Astrocyte (in vitro differentiated cells and primary cell): ENCODE measurements around the gene FGF2. TPM values are rescaled to one million over a fixed set of nuclear protein-coding genes. Genes with fewer than 3 reads are reported as not detected.
"Not testable (repeated sequence)": the region's sequence is repeated elsewhere in the genome, so short reads cannot be mapped to it uniquely, and the experiment has no call there.

Experiments used
- DNase-seq: peaks from one replicate; pipeline ENCODE4 v3.0.0-alpha.2; 2010; ENCODE audit warnings: low read depth
- FAIRE-seq: peaks from 2 replicates; lab custom pipeline; 2011; peaks lifted over from hg19 to GRCh38; lab: Jason Lieb, UNC
- H2AFZ ChIP-seq: 2 replicates; pipeline ENCODE4 v1.6.0; 2012; ENCODE audit warnings: low read depth, low read length, inconsistent platforms
- H3K27ac ChIP-seq: 2 replicates; pipeline ENCODE4 v1.5.1; 2011; ENCODE audit warnings: low read depth, low read length, inconsistent platforms
- H3K27me3 ChIP-seq: 2 replicates; pipeline ENCODE4 v1.6.0; 2011; ENCODE audit warnings: low read length, inconsistent platforms; ENCODE audit not compliant: insufficient read depth
- H3K36me3 ChIP-seq: 2 replicates; pipeline ENCODE4 v1.5.1; 2011; ENCODE audit warnings: low read length, inconsistent platforms; ENCODE audit not compliant: insufficient read depth
- H3K4me1 ChIP-seq: 2 replicates; pipeline ENCODE4 v1.5.1; 2011; ENCODE audit warnings: low read length, inconsistent platforms; ENCODE audit not compliant: insufficient read depth
- H3K4me2 ChIP-seq: 2 replicates; pipeline ENCODE4 v1.6.0; 2012; ENCODE audit warnings: low read length, inconsistent platforms
- H3K4me3 ChIP-seq: 2 replicates; pipeline ENCODE4 v1.5.1; 2011; ENCODE audit warnings: low read depth, mild to moderate bottlenecking, low read length, inconsistent platforms; ENCODE audit not compliant: insufficient read depth
- H3K79me2 ChIP-seq: 2 replicates; pipeline ENCODE4 v1.6.0; 2012; ENCODE audit warnings: mild to moderate bottlenecking, low read length, inconsistent platforms; ENCODE audit not compliant: insufficient read depth
- H3K9ac ChIP-seq: 2 replicates; pipeline ENCODE4 v1.6.0; 2012; ENCODE audit warnings: mild to moderate bottlenecking, low read length, inconsistent platforms
- H3K9me3 ChIP-seq: 2 replicates; pipeline ENCODE4 v1.5.1; 2012; ENCODE audit warnings: low read depth, mild to moderate bottlenecking, low read length, inconsistent platforms; ENCODE audit not compliant: insufficient read depth
- H4K20me1 ChIP-seq: 2 replicates; pipeline ENCODE4 v1.6.0; 2012; ENCODE audit warnings: low read length, inconsistent platforms; ENCODE audit not compliant: insufficient read depth
- H3K27ac Mint-ChIP-seq: one replicate; pipeline ENCODE4 v1.8.0; 2021; ENCODE audit warnings: mild to moderate bottlenecking, mixed read lengths; ENCODE audit not compliant: unreplicated experiment
- H3K27me3 Mint-ChIP-seq: one replicate; pipeline ENCODE4 v1.8.0; 2021; ENCODE audit warnings: low read depth, mixed read lengths; ENCODE audit not compliant: unreplicated experiment
- H3K36me3 Mint-ChIP-seq: one replicate; pipeline ENCODE4 v1.8.0; 2021; ENCODE audit warnings: low read depth, mixed read lengths; ENCODE audit not compliant: unreplicated experiment
- H3K4me1 Mint-ChIP-seq: one replicate; pipeline ENCODE4 v1.8.0; 2021; ENCODE audit warnings: low read depth, mixed read lengths; ENCODE audit not compliant: unreplicated experiment
- H3K4me3 Mint-ChIP-seq: one replicate; pipeline ENCODE4 v1.8.0; 2021; ENCODE audit warnings: mild to moderate bottlenecking, moderate library complexity, mixed read lengths; ENCODE audit not compliant: unreplicated experiment
- H3K9me3 Mint-ChIP-seq: one replicate; pipeline ENCODE4 v1.8.0; 2021; ENCODE audit warnings: mild to moderate bottlenecking, mixed read lengths; ENCODE audit not compliant: unreplicated experiment
- CTCF ChIP-seq: IDR thresholded peaks from 2 replicates; pipeline ENCODE4 v1.5.1; 2011; ENCODE audit warnings: low read depth, mild to moderate bottlenecking, inconsistent platforms, low read length, moderate library complexity; ENCODE audit not compliant: insufficient read depth
- EZH2 ChIP-seq: IDR thresholded peaks from 2 replicates; pipeline ENCODE4 v1.6.1; 2012; ENCODE audit warnings: mild to moderate bottlenecking, low read length, inconsistent platforms; ENCODE audit not compliant: insufficient read depth
- total RNA-seq: library from RNA; stranded (reverse); gene quantifications from 2 replicates; pipeline ENCODE4 v1.2.1, GENCODE V29; 2021

FGF2 gene
- total RNA-seq, 1 donor from 2014 or later: 38.4 TPM

DNA sequence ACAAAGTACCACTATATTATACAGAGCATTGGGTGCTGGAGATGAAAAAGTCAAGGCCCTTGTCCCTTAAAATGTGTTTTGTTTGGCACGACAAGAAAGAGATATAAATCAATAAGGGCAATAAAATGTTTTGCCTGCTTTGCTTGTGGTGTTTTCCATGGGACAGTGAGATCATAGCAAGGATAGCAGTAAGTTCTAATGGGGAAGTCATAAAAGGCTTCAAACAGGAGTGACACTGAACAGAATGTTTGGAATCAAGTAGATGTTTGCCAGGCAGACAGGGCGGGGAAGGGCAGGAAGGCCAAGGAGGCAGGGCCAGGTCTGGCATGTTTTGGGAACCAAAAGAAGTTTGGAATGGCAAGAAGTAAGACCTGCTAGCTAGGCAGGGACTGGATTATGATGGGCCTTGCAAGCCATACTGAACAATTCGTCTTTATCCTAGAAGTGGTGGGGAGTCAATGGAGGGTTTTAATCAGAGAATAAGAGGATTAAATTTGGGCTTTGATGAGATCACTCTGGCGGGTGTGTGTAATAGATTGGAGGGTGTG lies 16.4 kb downstream of the FGF2 start:
- H4K20me1 ChIP-seq: peaks cover 33% of the 10 kb centered on the region
- Mint-ChIP-seq H3K4me1 (peaks cover 18% of the 10 kb centered on the region), H3K27me3 (no peaks in the 10 kb centered on the region), H3K27ac (peak overlapping the region; percentile 6), H3K36me3 (peaks cover 15% of the 10 kb centered on the region), H3K9me3 (peaks cover 5% of the 10 kb centered on the region), H3K4me3 (peak overlapping the region; percentile 17)
- H2AFZ ChIP-seq: no peak overlapping the region
- no peak overlapping the region for H3K4me3 ChIP-seq
- H3K36me3 ChIP-seq: peaks cover 7% of the 10 kb centered on the region
- no peaks in the 10 kb centered on the region for H3K9me3 ChIP-seq
- no peaks in the 10 kb centered on the region for H3K27me3 ChIP-seq
- H3K4me1 ChIP-seq: no peaks in the 10 kb centered on the region
- H3K79me2 ChIP-seq: peaks cover 96% of the 10 kb centered on the region
- DNase-seq: no peak
- H3K9ac ChIP-seq: no peak overlapping the region
- TF ChIP-seq CTCF (no peak), EZH2 (no peak)
- H3K4me2 ChIP-seq: no peak overlapping the region
- FAIRE-seq: no peak
- no peak overlapping the region for H3K27ac ChIP-seq

GRCh38 chr4:122844391-122844790 lies 17.8 kb downstream of the FGF2 start:
- H3K27ac ChIP-seq, H3K4me3 ChIP-seq, H3K27ac Mint-ChIP-seq, H3K9me3 ChIP-seq, H3K36me3 ChIP-seq, H3K4me1 ChIP-seq, H2AFZ ChIP-seq, H3K27me3 ChIP-seq, H3K27me3 Mint-ChIP-seq, H3K4me2 ChIP-seq, DNase-seq, H3K4me3 Mint-ChIP-seq, FAIRE-seq, H3K9ac ChIP-seq, H3K9me3 Mint-ChIP-seq: not testable (repeated sequence)
- Mint-ChIP-seq H3K4me1 (peaks cover 17% of the 10 kb centered on the region), H3K36me3 (peaks cover 18% of the 10 kb centered on the region)
- peaks cover 93% of the 10 kb centered on the region for H3K79me2 ChIP-seq
- H4K20me1 ChIP-seq: peaks cover 41% of the 10 kb centered on the region

DNA sequence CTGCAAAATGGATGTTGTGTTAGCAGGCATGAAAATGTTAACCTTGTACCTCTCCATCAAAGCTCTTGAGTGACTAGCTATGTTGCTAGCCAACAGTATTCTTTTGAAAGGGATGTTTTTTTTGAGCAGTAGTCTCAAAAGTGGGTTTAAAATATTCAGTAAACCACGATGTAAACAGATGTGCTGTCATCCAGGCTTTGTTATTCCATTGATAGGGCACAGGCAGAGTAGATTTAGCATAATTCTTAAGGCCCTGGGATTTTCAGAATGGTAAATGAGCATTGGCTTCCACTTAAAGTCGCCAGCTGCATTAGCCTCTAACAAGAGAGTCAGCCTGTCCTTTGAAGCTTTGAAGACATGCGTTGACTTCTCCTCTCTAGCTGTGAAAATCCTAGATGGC lies 18.4 kb downstream of the FGF2 start:
- no peak overlapping the region for H3K9ac ChIP-seq
- H3K79me2 ChIP-seq: peaks cover 90% of the 10 kb centered on the region
- no peak for FAIRE-seq
- H2AFZ ChIP-seq: no peak overlapping the region
- no peaks in the 10 kb centered on the region for H3K27me3 ChIP-seq
- H3K4me2 ChIP-seq: no peak overlapping the region
- H3K27me3 Mint-ChIP-seq: no peaks in the 10 kb centered on the region
- peaks cover 3% of the 10 kb centered on the region for H3K9me3 Mint-ChIP-seq
- peaks cover 12% of the 10 kb centered on the region for H3K36me3 Mint-ChIP-seq
- peaks cover 17% of the 10 kb centered on the region for H3K4me1 Mint-ChIP-seq
- H3K4me1 ChIP-seq: no peaks in the 10 kb centered on the region
- H4K20me1 ChIP-seq: peaks cover 41% of the 10 kb centered on the region
- no peak overlapping the region for H3K27ac ChIP-seq
- DNase-seq: no peak
- no peak for TF ChIP-seq CTCF
- no peak for TF ChIP-seq EZH2
- H3K4me3 Mint-ChIP-seq: no peak overlapping the region
- H3K4me3 ChIP-seq: no peak overlapping the region
- H3K9me3 ChIP-seq: no peaks in the 10 kb centered on the region
- H3K36me3 ChIP-seq: peaks cover 2% of the 10 kb centered on the region
- H3K27ac Mint-ChIP-seq: no peak overlapping the region
